ENCODE data around the gene PMS1.

GRCh38 chr2:189870381-189871085 lies 86.3 kb downstream of the PMS1 start:
- TF ChIP-seq CTCF (IDR thresholded peaks at IDR 0.05) (no peak), POLR2A (IDR thresholded peaks at IDR 0.05) (no peak), POLR2AphosphoS5 (IDR thresholded peaks at IDR 0.05) (no peak)

Measured in gastroesophageal sphincter (tissue), 3 donors.